BLaER1 treated with 17β-estradiol and CSF1 and Interleukin-3, amounts not matched to agents 10 nM and 100 nM (cell line): Measurements from ENCODE around the gene NUCB1.

ENCODE experiments used
- H3K27ac ChIP-seq, 11 experiments: shearing (Covaris generic); formaldehyde crosslinking; 2 replicates each; pipeline ENCODE4 v1.8.1; 2022
- H3K27me3 ChIP-seq, 11 experiments: shearing (Covaris generic); formaldehyde crosslinking; 2 replicates each; pipeline ENCODE4 v1.8.1; 2022
- H3K36me3 ChIP-seq, 11 experiments: shearing (Covaris generic); formaldehyde crosslinking; 2 replicates each; pipeline ENCODE4 v1.8.1; 2022
- H3K4me1 ChIP-seq, 10 experiments: shearing (Covaris generic); formaldehyde crosslinking; 2 replicates each; pipeline ENCODE4 v1.8.1; 2022
- H3K4me2 ChIP-seq, 11 experiments: shearing (Covaris generic); formaldehyde crosslinking; 2 replicates each; pipeline ENCODE4 v1.8.1; 2022
- H3K4me3 ChIP-seq, 10 experiments: shearing (Covaris generic); formaldehyde crosslinking; 2 replicates each; pipeline ENCODE4 v1.8.1; 2022
- H3K9ac ChIP-seq, 11 experiments: shearing (Covaris generic); formaldehyde crosslinking; 2 replicates each; pipeline ENCODE4 v1.8.1; 2022
- H3K9me3 ChIP-seq, 11 experiments: shearing (Covaris generic); formaldehyde crosslinking; replicated peaks in 1 of 11; 2 replicates each; pipeline ENCODE4 v1.8.1; 2022
- H4K20me1 ChIP-seq, 11 experiments: shearing (Covaris generic); formaldehyde crosslinking; 2 replicates each; pipeline ENCODE4 v1.8.1; 2022
- Cebpa-rat ChIP-seq, 11 experiments: shearing (Covaris generic); IDR thresholded peaks; 2 replicates each; pipeline ENCODE4 v1.8.1; 2022

The NUCB1 gene

DNA sequence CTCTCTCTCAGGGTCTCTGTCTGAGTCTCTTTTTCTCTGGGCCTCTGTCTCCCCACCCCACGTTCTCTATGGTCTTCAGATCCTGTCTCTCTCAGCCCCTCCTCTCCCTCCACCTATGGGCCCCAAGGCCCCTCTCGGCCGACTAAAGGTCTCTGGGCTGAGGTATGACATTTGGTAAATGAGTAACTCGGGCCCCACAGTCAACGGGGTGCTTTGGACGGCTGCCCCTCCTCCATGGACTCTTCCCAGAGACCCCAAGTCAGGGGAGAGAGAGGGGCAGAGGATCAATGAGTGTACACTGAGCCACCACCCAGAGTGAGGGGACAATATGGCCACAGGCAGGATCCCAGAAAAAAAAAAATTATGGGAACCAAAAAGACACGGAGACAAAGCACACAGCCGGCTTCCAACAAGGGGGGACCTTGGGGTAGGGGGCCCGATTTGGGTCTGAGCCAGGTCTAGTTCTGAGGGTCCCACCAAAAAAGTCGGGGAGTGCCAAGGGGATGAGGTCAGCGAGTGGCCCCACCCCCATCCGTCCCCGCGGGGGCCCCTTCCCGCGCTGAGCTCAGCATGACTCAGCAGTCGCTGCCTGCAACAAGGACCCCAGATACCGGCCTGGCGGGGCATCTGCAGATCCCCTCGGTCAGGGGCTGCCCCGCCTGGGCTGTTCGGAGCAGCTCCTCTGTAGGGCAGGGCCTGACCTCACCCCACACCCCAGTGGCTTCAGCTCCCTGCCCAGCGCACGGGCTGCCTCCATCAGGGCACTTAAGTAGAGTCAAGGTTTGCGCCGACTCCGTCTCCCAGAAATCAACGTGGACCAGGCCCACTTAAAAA is 63.5 kb downstream of the NUCB1 start:
- Histone ChIP-seq H3K4me2 (peak overlapping the region; percentile 80 to 98 (median 92)), H4K20me1 (peaks cover 23 to 39% (median 32%) of the 10 kb centered on the region in 11 experiments; a peak in 21 of 22 replicates), H3K9ac (peak overlapping the region; percentile 80 to 99 (median 87)), H3K9me3 (no peaks in the 10 kb centered on the region), H3K4me3 (peak overlapping the region; percentile 42 to 68 (median 54); a peak in 18 of 20 replicates), H3K4me1 (peaks cover 58 to 86% (median 72%) of the 10 kb centered on the region in 10 experiments), H3K27me3 (no peaks in the 10 kb centered on the region), H3K36me3 (peaks cover 23 to 52% (median 43%) of the 10 kb centered on the region in 11 experiments), H3K27ac (peak overlapping the region; percentile 91 to 99 (median 96))
- no peak for TF ChIP-seq Cebpa-rat (IDR thresholded peaks at IDR 0.05)

DNA sequence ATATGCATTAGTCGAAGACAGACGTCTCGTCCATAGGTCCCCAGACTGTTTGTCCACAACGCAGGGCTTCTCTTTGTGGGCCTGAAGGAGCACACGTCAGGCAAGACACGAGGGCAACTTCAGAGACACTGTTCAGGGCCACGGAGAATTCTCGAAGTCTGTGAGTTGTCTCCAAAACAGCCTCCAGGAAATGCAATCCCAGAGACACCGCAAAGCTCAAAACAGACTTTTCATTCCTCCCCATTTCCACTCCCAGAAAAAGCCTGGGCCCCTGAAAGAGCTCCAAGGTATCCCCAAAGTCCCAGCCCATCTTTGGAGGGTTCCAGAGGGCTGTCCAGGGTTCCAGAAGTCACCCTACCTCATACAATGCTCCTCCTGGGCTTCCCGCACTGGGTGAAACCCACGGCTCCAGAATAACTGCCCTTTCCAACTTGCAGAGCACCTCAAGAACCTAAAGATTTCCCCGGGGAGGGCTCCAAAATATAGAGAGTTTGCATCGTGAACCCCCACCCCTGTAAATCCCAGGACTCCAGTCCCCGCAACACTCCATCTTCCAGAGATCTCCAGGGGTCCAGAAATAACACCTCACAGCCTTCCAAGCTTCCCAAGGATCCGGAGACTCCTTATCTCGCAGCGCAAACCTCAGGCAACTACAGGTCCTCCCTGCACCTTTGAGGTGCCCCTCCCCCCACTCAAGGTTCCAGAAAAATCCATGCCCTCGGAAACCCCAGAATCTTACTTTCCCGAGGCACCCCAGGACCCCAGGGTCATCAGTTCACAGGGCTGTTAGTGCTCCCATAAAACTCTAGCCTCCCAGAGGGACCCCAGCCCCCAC is 64.3 kb downstream of the NUCB1 start:
- Histone ChIP-seq H3K4me1 (peaks cover 58 to 86% (median 72%) of the 10 kb centered on the region in 10 experiments), H3K9me3 (no peaks in the 10 kb centered on the region), H3K27ac (peak overlapping the region; percentile 91 to 99 (median 96)), H3K9ac (peak overlapping the region; percentile 80 to 99 (median 87)), H3K27me3 (no peaks in the 10 kb centered on the region), H4K20me1 (peaks cover 23 to 43% (median 36%) of the 10 kb centered on the region in 11 experiments; a peak in 21 of 22 replicates), H3K4me3 (peak overlapping the region; percentile 42 to 68 (median 54)), H3K36me3 (peaks cover 28 to 55% (median 49%) of the 10 kb centered on the region in 11 experiments), H3K4me2 (peak overlapping the region; percentile 80 to 98 (median 92))
- no peak for TF ChIP-seq Cebpa-rat (IDR thresholded peaks at IDR 0.05)

DNA sequence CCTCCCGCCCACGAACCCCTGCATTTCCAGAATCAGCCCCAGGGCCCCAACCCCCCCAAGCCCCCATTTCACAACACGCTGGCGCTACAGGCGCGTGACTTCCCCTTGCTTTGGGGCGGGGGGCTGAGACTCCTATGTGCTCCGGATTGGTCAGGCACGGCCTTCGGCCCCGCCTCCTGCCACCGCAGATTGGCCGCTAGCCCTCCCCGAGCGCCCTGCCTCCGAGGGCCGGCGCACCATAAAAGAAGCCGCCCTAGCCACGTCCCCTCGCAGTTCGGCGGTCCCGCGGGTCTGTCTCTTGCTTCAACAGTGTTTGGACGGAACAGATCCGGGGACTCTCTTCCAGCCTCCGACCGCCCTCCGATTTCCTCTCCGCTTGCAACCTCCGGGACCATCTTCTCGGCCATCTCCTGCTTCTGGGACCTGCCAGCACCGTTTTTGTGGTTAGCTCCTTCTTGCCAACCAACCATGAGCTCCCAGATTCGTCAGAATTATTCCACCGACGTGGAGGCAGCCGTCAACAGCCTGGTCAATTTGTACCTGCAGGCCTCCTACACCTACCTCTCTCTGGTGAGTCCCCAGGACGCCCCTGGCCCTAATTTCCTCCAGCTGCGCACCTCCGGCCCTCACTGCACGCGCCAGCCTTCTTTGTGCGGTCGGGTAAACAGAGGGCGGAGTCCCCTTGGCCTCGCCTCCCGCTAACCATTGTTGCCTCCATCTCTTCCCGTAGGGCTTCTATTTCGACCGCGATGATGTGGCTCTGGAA is 65.1 kb downstream of the NUCB1 start, which contains the start of gene FTL:
Gene FTL, plus strand, starts transcription at position 270 of the 766 bp plus-strand sequence. Its CDS starts 199 bp downstream, at position 469.
- Histone ChIP-seq H3K9me3 (no peaks in the 10 kb centered on the region), H3K4me2 (peak within 1 kb of the TSS; percentile 88 to 98 (median 96)), H3K27me3 (no peaks in the 10 kb centered on the region), H3K9ac (peak within 1 kb of the TSS; percentile 90 to 99 (median 96)), H3K27ac (peak within 1 kb of the TSS; percentile 91 to 99 (median 96)), H3K4me3 (peak within 1 kb of the TSS; percentile 75 to 97 (median 88)), H4K20me1 (peaks cover 23 to 51% (median 40%) of the 10 kb centered on the region in 11 experiments; a peak in 21 of 22 replicates), H3K4me1 (peaks cover 62 to 86% (median 73%) of the 10 kb centered on the region in 10 experiments), H3K36me3 (peaks cover 35 to 59% (median 50%) of the 10 kb centered on the region in 11 experiments)
- TF ChIP-seq Cebpa-rat (IDR thresholded peaks at IDR 0.05) = peak in 5 of 11 experiments; percentile 20 to 72 (median 35); a peak in 4 of 22 replicates

DNA sequence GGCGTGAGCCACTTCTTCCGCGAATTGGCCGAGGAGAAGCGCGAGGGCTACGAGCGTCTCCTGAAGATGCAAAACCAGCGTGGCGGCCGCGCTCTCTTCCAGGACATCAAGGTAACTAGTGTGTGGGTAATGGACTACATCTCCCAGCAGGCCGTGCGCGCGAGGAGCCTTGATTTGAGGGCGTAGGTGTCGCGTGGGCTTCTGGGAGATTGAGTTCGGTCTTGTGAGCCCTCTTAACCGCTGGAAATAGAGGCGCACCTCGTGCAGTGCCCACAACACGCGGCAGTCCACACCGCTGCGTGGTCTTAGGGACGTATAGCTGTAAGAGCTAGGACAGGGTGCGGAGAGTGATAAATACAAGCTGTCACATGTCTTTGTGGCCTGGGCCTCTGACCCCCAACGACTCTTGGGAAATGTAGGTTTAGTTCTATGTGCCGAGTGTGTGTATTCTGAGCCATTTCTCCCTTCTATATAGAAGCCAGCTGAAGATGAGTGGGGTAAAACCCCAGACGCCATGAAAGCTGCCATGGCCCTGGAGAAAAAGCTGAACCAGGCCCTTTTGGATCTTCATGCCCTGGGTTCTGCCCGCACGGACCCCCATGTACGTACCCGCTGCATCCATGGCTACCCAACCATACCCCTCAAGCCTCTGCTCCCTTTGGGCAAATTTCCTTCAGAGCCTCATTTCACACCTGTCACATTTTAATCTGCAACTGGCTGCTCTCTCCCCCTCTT is 65.9 kb downstream of the NUCB1 start:
- H3K27ac ChIP-seq = peak overlapping the region; percentile 72 to 97 (median 94)
- peaks cover 23 to 58% (median 45%) of the 10 kb centered on the region in 11 experiments; a peak in 21 of 22 replicates for H4K20me1 ChIP-seq
- peaks cover 41 to 58% (median 51%) of the 10 kb centered on the region in 11 experiments for H3K36me3 ChIP-seq
- H3K4me2 ChIP-seq = peak overlapping the region; percentile 86 to 98 (median 94)
- no peaks in the 10 kb centered on the region for H3K27me3 ChIP-seq
- peak overlapping the region; percentile 75 to 97 (median 88) for H3K4me3 ChIP-seq
- no peak for TF ChIP-seq Cebpa-rat (IDR thresholded peaks at IDR 0.05)
- peak overlapping the region; percentile 90 to 99 (median 96) for H3K9ac ChIP-seq
- H3K9me3 ChIP-seq = no peaks in the 10 kb centered on the region
- peaks cover 69 to 86% (median 78%) of the 10 kb centered on the region in 10 experiments for H3K4me1 ChIP-seq

DNA sequence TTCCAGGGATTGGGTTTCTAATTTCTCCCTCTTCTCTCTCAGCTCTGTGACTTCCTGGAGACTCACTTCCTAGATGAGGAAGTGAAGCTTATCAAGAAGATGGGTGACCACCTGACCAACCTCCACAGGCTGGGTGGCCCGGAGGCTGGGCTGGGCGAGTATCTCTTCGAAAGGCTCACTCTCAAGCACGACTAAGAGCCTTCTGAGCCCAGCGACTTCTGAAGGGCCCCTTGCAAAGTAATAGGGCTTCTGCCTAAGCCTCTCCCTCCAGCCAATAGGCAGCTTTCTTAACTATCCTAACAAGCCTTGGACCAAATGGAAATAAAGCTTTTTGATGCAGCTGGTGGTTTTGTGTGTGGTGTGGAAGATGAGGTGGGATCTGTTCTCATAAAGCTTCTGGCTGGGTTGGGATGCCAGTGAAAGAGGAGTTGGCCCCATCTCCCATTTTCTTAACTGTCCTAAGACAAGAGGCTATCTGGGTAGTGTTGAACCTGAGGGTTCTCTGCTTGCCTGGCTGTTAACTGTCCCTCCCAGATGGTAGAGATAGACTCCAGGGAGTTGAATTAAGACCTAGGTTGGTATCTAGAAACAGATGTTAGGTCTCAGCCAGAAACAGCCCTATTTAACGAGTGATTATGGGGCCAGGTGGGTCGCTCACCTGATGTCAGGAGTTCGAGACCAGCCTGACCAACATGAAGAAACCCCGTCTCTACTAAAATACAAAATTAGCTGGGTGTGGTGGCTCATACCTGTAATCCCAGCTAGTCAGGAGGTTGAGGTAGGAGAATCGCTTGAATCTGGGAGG is 66.6 kb downstream of the NUCB1 start:
- H3K9ac ChIP-seq = peak overlapping the region; percentile 90 to 99 (median 96)
- peak overlapping the region; percentile 86 to 98 (median 94) for H3K4me2 ChIP-seq
- TF ChIP-seq Cebpa-rat (IDR thresholded peaks at IDR 0.05) = no peak
- peak overlapping the region; percentile 75 to 97 (median 88) for H3K4me3 ChIP-seq
- H3K4me1 ChIP-seq = peaks cover 62 to 81% (median 70%) of the 10 kb centered on the region in 10 experiments
- no peaks in the 10 kb centered on the region for H3K27me3 ChIP-seq
- H3K27ac ChIP-seq = peak overlapping the region; percentile 72 to 97 (median 94)
- no peaks in the 10 kb centered on the region for H3K9me3 ChIP-seq
- H4K20me1 ChIP-seq = peaks cover 23 to 63% (median 45%) of the 10 kb centered on the region in 11 experiments; a peak in 21 of 22 replicates
- peaks cover 45 to 59% (median 54%) of the 10 kb centered on the region in 11 experiments for H3K36me3 ChIP-seq

DNA sequence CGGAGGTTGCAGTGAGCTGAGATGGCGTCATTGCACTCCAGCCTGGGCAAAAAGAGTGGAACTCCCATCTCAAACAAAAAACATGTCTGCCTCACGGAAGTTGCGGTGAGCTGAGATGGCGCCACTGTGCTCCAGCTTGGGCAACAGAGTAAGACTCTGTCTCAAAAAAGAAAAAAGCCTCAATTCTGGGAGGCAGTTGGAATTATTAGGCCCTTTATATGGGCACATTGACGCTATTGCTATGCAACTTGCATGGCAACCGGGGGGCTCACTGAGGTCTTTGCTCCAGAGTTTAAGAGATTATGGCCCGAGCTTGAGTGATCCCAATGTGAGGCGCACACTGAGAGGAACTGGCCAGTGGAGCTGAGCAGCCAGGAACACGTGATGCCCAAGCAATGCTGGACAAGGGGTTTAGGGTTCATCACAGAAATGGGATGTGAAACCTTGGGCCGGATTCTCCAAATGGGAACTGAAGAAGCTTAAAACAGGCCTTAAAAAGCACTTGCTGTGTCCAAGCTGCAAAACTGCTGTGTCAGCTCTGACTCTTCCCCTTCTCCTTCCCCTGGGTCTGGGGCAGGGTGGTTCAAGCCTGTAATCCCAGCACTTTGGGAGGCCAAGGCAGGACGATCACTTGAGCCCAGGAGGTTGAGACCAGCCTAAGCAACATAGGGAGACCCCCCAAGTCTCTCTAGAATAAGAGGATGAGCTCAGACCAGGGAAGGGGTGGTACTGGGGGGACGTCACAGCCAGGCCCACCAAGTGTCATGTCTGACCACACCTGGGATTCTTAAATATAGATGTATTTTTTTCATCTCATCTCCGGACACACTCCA is 67.5 kb downstream of the NUCB1 start:
- peaks cover 47 to 65% (median 61%) of the 10 kb centered on the region in 11 experiments for H3K36me3 ChIP-seq
- H3K4me3 ChIP-seq = peak overlapping the region in 9 of 10 experiments; percentile 75 to 97 (median 88); a peak in 18 of 20 replicates
- H3K27me3 ChIP-seq = no peaks in the 10 kb centered on the region
- peak overlapping the region; percentile 76 to 97 (median 94) for H3K27ac ChIP-seq
- H3K9me3 ChIP-seq = no peaks in the 10 kb centered on the region
- H3K4me2 ChIP-seq = peak overlapping the region; percentile 86 to 98 (median 94)
- peaks cover 54 to 73% (median 62%) of the 10 kb centered on the region in 10 experiments for H3K4me1 ChIP-seq
- no peak for TF ChIP-seq Cebpa-rat (IDR thresholded peaks at IDR 0.05)
- peaks cover 23 to 71% (median 45%) of the 10 kb centered on the region in 11 experiments; a peak in 21 of 22 replicates for H4K20me1 ChIP-seq
- H3K9ac ChIP-seq = peak overlapping the region; percentile 90 to 99 (median 96)
